ENCODE data around the gene GPC3. TPM values are rescaled to one million over a fixed set of nuclear protein-coding genes. Genes with fewer than 3 reads are reported as not detected.

Gene GPC3
- total and polyA plus RNA-seq, 2 experiments from 2014 or later: 171 to 323 TPM

DNA sequence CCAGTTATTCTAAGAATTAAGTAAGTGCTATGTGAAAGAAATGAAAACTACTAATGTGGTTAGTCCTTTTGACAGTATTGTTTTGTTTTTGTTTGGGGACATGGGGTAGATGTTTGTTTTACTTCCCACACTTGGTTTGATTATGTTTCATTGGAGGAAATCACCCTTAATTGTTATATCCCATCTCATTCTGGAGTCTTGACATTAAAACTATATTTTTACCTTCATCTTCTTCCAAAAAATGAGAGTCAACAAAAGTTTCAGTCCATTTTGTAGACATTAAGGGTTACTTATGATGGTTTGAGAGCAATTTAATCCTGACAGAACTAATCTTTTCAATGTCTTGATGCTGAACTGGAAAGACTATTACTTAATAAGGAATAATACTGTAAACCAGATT lies 108.7 kb downstream of the GPC3 start:
- Histone ChIP-seq H3K27ac (no peak overlapping the region), H3K36me3 (no peaks in the 10 kb centered on the region), H3K4me3 (no peak overlapping the region), H3K9me3 (ENCODE audit: low read depth) (no peaks in the 10 kb centered on the region), H3K4me1 (ENCODE audit: low read depth) (no peaks in the 10 kb centered on the region), H3K27me3 (no peaks in the 10 kb centered on the region)
- TF ChIP-seq, protein P1, sequence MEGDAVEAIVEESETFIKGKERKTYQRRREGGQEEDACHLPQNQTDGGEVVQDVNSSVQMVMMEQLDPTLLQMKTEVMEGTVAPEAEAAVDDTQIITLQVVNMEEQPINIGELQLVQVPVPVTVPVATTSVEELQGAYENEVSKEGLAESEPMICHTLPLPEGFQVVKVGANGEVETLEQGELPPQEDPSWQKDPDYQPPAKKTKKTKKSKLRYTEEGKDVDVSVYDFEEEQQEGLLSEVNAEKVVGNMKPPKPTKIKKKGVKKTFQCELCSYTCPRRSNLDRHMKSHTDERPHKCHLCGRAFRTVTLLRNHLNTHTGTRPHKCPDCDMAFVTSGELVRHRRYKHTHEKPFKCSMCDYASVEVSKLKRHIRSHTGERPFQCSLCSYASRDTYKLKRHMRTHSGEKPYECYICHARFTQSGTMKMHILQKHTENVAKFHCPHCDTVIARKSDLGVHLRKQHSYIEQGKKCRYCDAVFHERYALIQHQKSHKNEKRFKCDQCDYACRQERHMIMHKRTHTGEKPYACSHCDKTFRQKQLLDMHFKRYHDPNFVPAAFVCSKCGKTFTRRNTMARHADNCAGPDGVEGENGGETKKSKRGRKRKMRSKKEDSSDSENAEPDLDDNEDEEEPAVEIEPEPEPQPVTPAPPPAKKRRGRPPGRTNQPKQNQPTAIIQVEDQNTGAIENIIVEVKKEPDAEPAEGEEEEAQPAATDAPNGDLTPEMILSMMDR (IDR thresholded peaks at IDR 0.05; ENCODE audit: low read depth, low read length): no peak
- DNase-seq (ENCODE audit: low read depth in 1 of 2, low spot score in 1 of 2): no peak

- Histone ChIP-seq H3K4me3 (no peak overlapping the region), H3K9me3 (ENCODE audit: low read depth) (no peaks in the 10 kb centered on the region), H3K27me3 (no peaks in the 10 kb centered on the region), H3K27ac (no peak overlapping the region), H3K4me1 (ENCODE audit: low read depth) (no peaks in the 10 kb centered on the region), H3K36me3 (no peaks in the 10 kb centered on the region)
- TF ChIP-seq, protein P1 (IDR thresholded peaks at IDR 0.05; ENCODE audit: low read depth, low read length): no peak
- DNase-seq (ENCODE audit: low read depth in 1 of 2, low spot score in 1 of 2): no peak
These were observed 116.1 kb downstream of the GPC3 start for GRCh38 chrX:133869270-133869669.

- Histone ChIP-seq H3K4me3 (no peak overlapping the region), H3K9me3 (ENCODE audit: low read depth) (no peaks in the 10 kb centered on the region), H3K27me3 (no peaks in the 10 kb centered on the region), H3K27ac (no peak overlapping the region), H3K4me1 (ENCODE audit: low read depth) (no peaks in the 10 kb centered on the region), H3K36me3 (no peaks in the 10 kb centered on the region)
- DNase-seq (ENCODE audit: low read depth in 1 of 2, low spot score in 1 of 2): peak in 1 of 2 donors; percentile 5
- TF ChIP-seq, protein P1 (IDR thresholded peaks at IDR 0.05; ENCODE audit: low read depth, low read length): no peak
These were observed 116.7 kb downstream of the GPC3 start for GRCh38 chrX:133868682-133869081.

DNA sequence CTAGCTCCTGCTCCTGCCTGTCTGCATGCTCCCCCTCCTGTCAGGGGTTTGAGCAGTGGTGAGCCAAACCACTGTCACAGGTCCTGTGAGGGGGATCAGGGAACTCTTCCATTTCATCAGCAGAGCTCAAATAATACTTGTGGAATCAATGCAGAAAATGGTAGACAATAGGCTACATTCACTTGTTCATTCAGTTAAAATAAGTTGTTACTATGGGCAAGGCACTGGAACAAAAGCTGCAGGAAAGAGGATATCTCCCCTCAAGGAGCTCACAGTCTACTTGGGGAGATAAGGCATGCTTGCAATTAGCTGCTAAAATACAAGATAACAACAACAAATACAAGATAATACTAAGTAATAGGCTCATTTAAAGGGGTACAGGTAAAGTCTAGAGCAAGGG lies 117.1 kb downstream of the GPC3 start:
- Histone ChIP-seq H3K4me1 (ENCODE audit: low read depth) (no peaks in the 10 kb centered on the region), H3K27me3 (no peaks in the 10 kb centered on the region), H3K36me3 (no peaks in the 10 kb centered on the region), H3K27ac (no peak overlapping the region), H3K4me3 (no peak overlapping the region), H3K9me3 (ENCODE audit: low read depth) (no peaks in the 10 kb centered on the region)
- TF ChIP-seq, protein P1 (IDR thresholded peaks at IDR 0.05; ENCODE audit: low read depth, low read length): no peak
- no peak for DNase-seq (ENCODE audit: low read depth in 1 of 2, low spot score in 1 of 2)

DNA sequence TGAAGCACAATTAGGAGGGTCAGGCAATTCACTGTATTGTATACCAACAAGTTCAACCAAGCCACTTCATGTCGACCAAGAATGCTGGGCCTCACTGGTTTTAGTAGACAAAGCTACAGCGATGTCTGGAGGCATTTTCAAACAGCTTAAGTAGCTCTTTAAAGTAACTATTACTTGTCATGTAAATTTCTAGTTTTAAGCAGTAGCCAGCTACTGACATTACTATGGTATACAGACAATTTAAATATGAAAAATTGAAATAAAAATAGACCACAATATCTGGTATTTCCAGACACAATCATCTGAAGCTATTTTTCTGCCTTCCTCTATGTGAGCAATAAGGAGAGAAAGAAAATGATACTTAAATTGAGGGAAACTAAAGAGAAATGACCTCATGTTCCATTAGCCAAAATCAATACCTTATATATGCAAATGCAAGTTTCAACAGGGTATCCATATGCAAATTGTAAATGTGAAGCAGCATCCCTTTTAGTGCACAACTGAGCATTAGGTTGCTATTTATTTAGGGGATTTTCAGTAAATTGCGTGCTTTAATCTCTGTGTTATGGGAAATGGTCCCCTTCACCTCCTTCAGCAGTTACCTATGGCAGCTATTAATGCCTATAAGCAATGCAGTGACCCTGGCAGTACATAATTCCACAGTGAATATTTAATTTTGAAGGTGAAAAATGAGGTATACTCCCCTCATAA lies 119.5 kb downstream of the GPC3 start:
- no peak for DNase-seq (ENCODE audit: low read depth in 1 of 2, low spot score in 1 of 2)
- no peaks in the 10 kb centered on the region for H3K9me3 ChIP-seq (ENCODE audit: low read depth)

More for the DNA sequence above, 119.5 kb downstream of the GPC3 start:
- H3K36me3 ChIP-seq: no peaks in the 10 kb centered on the region
- no peaks in the 10 kb centered on the region for H3K4me1 ChIP-seq (ENCODE audit: low read depth)
- no peak overlapping the region for H3K27ac ChIP-seq
- no peaks in the 10 kb centered on the region for H3K27me3 ChIP-seq
- no peak overlapping the region for H3K4me3 ChIP-seq
- TF ChIP-seq, protein P1 (IDR thresholded peaks at IDR 0.05; ENCODE audit: low read depth, low read length): no peak
